HG03045 (cell line): Measurements from ENCODE around the gene CRTC2.
A peak's percentile ranks its signal among the peaks of the same experiment; 100 is the strongest.

Experiments used
- ATAC-seq: cut with Tn5 transposase; IDR thresholded peaks from one replicate; pipeline ENCODE4 v1.9.1; 2021; ENCODE audit warnings: mild to moderate bottlenecking, moderate library complexity; ENCODE audit not compliant: unreplicated experiment

CRTC2 gene

DNA sequence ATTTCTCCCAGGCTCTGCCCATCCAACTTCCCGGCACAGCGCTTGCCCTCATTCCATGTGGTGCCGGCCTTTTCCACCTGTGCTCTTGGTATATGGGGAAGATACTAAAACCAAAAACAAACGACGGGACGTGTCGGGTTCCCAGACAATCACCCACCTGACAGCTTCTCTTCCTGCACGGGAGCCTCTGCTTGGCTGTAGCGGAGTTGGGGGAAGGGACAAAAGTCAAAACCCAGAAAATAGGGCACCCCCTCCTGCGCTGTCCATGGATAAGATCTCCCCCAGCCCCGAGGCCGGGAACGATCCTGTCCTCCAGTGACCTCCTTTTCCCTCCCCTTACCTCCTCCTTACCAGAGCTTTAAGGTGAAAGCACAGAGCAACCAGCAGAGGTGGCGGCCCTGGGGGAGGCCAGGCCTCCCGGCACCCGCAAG is 18.4 kb upstream of the CRTC2 start:
- ATAC-seq = no peak

DNA sequence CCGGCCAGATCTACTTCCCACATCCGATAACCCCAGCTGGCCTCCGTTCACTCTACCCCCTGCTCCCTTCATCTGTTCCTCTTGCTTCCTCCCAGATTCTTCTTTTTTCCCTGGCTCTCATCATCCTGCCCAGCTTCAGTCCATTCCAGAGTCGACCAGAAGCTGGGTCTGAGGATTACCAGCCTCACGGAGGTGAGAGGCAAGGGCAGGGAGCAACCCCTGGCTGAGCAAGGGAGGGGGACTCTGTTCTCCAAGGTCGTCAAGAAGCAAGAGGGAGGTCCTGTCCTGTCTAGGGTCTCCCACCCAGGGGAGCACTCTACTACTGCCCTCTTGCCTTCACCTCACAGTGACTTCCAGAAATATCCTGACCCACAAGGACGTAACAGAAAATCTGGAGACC is 15.1 kb upstream of the CRTC2 start:
- no peak for ATAC-seq

DNA sequence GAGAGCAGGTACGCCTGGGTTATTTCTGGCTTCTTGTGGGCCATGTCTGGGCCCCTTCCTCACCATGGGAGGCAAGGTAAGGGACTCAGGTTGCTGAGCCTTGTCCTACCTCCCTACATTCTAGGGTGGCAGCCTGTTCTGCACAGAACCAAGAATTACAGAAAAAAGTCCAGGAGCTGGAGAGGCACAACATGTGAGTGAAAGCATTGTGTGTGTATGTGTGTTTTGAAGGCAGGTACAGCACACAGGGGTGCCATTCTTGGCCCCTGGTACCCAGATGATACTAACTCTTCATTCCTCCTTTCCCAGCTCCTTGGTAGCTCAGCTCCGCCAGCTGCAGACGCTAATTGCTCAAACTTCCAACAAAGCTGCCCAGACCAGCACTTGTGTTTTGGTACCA is 14.7 kb upstream of the CRTC2 start:
- ATAC-seq = no peak

DNA sequence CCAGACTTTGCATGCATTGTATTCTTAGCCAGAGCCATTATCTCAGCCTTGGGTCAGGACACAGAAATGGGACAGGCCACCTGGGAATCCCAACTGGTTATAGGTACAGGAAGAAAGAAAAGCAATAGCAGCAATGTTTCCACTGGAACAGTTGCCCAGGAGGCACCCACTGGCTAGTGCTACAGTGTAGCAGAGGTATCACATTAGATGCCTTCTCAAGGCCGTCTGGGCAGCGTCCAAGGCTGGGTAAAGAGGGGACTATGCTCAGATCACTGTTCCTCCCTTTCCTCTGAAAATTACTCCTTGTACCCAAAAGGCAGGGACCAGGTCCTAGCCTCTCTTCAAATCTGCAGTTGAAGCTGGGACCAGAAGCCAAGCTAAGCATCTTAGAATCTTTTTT is 11.9 kb upstream of the CRTC2 start:
- ATAC-seq = no peak

DNA sequence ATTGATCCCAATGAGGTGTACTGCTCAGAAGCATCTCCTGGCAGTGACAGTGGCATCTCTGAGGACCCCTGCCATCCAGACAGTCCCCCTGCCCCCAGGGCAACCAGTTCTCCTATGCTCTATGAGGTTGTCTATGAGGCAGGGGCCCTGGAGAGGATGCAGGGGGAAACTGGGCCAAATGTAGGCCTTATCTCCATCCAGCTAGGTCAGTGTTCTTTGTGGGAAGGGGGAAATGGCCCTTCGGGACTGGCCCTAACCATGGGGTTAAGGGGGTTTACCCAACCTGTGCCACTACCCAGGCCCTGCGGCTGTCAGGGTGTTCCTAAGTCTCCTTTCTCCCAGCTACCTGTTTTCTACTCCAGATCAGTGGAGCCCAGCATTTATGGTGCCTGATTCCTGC is 10.6 kb upstream of the CRTC2 start:
- ATAC-seq = no peak

DNA sequence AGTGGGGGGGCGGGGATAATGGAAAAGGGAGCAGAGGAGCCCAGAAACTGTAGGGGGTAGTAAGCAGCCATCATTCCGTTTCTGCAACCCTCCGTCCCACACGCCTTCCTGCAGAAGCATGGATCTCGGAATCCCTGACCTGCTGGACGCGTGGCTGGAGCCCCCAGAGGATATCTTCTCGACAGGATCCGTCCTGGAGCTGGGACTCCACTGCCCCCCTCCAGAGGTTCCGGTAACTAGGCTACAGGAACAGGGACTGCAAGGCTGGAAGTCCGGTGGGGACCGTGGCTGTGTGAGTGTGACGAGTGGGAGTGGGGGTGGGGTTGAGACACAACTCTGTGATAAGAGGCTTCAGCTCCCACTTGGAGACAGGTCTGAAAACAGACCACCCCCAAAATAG is 10.0 kb upstream of the CRTC2 start:
- no peak for ATAC-seq

DNA sequence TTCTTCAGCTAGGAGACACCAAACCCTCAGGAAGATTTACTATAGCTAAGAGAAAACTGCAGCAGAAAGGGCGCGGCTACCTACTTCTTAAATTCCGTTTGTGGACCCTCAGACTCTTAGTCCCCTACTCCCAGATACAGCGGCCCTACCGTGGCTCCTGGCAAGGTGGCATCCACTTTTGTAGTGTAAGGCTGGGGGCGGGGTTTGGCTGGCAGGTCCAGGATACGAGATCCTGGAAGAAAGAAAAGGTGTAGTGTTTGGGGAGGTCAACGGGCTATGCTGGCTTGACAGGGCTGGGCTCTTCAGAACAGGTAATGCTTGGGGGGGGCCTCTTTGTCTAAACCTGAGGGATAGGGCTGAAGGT is 9.6 kb upstream of the CRTC2 start:
- ATAC-seq = no peak

DNA sequence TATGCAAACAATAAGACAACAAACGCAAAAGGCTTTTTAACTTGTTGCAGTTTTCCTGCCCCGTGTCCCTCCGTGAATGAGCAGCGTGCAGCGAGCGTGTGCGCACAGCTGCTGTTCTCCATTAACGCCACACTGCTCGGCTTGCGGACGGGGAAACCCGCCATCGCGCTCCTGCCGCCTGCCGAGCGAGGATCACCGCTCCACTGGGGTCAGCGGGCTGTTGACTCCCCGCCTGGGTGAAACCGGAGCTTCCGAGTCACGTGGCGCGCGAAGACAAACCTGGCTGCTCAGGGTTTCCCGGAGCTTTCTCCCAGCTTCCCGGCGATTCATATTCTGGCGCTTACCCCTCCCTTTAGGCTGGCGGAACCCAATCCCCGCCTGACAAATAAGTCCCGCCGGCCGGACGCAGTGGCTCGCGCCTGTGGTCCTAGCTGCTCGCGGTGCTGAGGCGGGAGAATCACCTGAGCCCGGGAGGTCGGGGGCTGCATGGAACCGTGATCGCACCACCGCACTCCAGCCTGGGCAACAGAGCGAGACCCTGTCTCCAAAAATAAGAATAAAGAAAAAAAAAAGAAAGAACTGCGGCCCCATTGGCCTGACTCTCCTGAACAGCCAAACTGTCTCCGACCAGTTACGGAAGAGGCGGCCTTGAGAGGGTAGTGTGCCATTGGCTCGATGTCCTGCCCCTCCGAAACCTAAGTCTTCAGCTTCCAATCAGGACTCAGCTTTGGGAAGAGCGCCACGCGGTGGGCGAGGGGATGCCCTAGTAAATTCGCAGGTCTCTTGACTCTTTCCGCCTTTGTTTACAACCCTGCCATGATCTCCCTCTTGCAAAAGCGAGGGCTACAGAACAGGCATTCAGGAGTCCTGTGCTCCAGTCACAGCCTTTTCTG is 8.9 kb upstream of the CRTC2 start, which contains the start of gene CREB3L4:
CREB3L4 (plus strand) TSS at position 796 of the 893 bp plus-strand sequence. CDS start 624 bp downstream, outside the sequence.
- peak; percentile 70 for ATAC-seq

DNA sequence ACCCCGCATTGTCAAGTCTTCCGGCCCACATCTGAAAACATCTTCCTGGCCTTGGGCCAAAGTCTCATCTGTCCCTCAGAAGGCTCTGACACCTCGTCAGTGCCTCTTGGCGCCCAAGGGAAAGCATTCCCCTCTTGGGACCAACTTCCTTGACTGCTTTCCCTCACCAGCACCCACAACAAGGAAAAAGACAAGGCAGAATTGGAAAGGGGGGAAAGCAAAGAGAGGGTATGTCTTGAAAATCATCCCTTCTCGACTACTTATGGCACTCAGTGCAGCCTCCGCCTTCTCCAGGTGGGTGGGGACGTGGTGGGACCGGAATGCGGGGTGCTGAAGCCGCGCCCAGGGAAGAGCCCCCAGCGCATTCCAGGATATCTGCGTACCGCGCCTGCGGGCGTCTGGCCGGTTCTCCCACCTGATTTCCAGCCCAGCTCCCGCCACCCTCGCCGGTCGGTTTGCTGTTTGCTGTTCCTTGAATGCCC is 5.5 kb upstream of the CRTC2 start:
- peak; percentile 2 for ATAC-seq

DNA sequence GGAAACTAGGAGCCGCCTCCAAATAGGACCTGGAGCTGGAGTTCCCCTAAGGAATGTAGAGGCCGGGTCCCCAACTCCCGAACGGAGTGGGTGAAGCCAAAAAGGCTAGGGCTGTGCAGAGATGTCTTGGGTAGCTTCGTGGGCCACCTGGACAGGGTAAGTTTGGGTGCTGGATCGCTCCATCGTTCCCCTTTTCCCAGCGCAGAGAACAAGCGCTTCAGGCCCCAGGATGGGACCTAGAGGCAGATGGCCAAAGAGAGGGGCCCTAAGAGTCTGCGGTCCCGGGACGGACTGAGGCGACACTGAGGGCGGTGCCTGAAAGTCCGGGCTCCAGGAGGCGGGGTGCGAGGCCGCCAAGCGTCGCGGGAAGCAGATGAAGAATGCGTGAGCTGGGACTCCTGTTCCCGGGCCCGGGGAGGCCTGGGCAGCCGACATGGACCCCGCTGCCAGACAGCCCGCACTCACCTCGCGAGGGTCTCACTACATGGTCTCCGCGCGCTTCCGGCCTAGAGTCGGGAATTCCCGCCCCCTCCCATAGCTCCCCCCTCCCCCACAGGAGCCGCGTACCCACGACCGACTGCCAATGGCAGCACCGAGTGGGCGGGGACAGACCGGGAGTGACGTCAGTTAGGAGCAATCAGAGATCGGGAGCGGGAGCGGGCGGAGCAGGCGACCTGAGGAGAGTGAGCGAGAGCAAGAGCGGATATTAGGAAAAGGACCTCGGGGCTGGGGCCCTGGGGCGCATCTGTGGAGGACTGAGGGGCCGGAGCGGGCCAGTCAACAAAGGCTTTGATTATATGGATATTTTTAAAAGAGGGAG is 4.8 kb upstream of the CRTC2 start, which contains the start of gene SLC39A1:
SLC39A1 (minus strand) TSS at position 508 of the 820 bp plus-strand sequence. CDS start 822 bp downstream, outside the sequence.
- ATAC-seq = peak; percentile 57

DNA sequence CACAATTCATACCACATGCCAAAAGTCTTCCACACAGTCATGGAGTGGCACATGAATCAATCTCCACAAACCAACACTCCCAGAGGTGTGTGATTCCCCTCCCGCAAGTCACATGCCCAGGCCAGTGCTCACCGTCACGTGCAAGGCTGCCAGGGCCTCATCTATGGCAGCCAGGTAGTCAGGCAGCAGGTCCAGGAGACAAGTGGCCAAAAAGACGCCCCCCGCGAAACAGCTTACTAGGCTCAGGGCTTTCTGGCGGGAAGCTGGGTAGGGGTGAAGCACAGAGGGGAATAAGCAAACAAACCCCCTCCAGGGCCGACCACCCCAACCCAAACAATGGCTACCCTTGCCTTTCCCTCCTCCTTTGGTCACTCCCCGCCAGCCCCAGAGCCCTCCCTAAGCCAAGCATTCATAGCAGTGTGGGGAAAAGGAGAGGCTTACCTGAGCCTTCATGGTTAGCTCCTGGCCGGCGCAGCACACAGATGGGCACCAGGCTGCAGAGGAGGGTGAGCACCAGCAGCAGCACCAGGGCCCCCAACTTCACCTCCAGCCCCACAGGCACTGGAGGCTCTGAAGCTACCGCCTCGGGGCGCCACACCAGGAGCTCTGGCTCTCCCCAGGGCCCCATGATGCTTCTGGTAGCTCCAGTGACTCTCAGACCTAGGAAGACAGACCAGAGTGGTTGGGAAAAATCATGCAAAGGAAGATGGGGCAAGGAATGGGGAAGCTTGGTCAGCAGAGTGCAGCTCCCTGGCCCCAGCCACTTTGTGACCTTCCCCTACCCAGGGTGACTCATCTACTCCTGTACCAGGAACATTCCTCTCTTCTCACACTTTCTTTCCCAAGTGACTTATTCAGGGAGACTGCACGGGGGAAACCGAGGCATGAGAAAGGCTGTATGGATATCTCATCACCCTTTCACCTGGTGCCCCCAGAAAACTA is 3.9 kb upstream of the CRTC2 start:
- no peak for ATAC-seq

DNA sequence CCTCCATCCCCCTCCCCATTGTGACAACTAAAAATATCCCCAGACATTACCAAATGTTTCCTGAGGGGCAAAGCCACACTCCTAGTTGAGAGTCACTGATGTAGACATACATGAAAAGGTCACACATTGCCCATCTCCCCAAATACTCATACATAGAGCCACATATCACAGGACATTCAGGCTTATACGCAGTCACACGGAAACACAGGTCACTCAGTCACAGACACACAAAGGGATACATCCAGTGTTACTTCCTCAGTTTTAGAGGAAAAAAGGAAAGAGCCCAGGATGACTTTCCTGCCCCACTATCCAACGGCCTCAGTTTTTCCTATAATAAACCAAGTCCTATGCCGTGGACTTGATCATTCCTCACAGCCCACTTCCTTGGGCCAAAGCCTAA is 3.0 kb upstream of the CRTC2 start:
- ATAC-seq = no peak

DNA sequence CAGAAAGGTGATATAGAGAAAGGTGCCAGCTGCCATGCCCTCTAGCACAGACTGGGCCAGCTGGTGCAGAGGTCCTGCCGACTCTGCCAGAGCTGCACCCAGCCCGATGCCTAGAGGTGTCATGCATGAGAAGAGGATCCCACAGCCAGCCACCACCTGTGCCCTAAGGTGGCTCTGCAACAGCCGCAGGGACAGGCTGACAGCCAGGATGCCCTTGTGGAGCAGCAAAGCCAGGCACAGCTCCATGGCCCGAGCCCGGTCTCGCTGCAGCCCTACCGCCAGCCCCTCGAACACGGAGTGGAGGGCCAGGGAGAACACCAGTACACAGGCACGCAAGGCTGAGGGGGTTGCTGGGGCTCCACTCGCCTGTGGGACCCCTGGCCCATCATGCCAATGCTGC is 1.8 kb upstream of the CRTC2 start:
- ATAC-seq = no peak

DNA sequence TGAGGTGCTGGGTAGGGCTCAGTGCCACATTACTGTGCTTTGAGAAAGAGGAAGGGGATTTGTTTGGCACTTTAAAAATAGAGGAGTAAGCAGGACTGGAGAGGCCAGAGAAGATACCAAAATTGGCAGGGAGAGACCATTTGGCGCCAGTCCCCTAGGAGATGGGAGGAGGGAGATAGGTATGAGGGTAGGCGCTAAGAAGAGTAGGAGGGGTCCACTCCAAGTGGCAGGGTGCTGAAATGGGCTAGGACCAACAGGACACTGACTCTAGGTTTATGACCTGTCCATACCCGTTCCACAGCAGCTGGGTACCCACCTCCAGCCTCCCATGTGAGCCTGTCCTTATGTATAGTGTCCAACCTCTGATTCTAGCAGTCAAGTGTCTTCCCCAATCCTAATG is 1.0 kb upstream of the CRTC2 start:
- no peak for ATAC-seq

DNA sequence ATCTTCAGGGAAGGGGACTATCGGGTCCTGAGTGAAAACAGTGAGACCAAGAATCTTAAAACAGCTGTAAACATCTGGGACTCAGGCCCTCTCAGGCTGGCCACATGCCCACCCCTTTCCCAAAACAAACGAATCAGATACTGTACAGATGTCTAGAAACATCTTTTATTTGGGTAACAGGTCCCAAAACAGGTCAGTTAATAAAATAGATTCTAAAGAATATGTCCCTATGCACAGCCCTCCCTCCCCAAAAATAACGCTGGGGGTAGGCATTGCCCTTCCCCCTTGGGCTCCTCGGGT is 499 bp upstream of the CRTC2 start:
- no peak for ATAC-seq

DNA sequence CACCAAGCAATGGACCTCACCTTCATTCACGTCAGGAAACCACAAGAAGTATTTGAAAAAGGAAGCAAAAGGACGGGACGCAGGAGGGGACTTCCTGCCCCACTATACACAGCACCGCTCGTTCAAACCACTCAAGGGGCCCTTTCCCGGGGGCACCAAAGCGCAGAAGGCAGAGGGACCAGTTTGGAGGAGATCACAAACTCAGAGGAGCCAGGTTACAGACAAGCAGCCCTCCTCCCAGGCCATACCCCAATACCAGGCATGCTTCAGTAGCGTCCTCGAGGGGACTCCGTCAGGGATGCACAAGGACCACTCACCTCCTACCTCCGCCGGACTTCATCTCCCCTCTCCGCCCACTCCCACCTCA is 685 bp downstream of the CRTC2 start:
- ATAC-seq = peak; percentile 4

DNA sequence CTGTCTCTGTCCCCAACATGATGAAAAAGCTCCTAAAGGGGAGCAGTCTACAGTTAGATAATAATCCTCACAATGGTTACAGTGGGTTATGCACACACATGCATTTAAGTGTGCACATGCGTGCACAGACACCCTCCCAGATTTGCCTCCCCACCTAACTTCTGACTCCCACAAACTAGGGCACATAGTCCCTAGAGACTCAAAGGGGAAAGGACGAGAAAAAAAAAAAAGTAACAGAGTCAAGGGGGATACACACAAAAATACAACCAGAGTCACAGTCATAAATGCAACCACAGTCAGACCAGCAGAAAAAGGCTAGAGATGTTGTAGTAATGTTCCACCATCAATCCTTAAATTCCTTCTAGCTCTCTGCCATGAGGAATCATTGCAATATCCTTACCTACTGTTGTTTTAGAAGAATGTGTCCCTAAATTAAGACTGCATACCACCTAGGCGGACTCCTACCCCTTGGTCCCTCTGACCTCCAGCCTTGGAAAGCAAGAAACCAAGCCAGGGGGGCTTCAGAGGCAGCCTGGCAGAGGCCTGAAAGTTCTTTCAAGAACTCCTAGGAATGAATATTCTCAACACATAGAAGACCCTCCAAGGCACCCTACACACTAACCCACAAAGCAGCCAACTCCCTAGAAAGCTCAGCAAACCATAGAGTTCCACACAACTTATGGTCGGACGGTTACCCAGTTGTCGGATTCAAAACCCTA is 1.3 kb downstream of the CRTC2 start:
- no peak for ATAC-seq

DNA sequence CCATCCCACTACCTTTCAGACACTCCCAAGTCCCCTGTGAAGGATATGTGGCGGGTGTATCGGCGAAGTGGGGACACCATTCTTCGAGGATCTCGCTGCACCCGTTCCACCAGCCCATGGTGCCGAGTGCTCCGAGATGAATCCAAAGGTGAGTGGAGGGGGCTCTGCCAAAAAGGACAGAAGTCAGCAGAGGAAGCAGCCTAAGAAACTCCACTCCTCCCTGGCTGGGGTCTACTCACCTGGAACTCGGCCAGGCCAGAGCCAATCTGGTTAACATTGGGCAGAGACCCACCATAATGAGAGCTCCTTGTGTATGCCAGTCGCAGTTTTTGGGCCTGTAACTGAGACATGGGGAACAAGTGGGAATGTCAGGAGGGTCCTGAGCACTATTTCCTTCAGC is 3.6 kb downstream of the CRTC2 start:
- no peak for ATAC-seq

DNA sequence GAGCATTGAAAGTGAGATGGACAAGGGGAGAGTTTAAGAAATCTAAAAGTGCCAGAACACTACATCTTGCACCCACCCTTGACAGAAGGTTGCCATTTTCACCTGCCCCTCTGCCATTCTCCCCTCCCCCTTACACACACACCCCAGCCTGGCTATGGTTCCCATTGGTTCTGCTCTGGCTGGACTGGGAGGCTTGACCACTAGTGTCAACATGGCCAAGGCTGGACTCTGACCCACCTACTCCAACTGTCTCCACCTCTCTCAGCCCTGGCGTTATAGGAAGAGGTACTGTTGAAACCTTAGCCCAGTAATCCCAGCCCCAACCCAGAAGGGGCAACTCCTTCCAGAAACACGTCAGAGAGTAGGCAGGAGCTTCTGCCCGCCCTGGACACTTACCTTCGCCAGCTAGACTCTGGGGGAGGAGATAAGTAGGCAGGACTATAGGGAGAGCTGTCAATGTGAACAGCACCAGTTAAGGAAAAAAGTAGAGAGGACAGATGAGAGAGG is 4.5 kb downstream of the CRTC2 start:
- ATAC-seq = no peak

DNA sequence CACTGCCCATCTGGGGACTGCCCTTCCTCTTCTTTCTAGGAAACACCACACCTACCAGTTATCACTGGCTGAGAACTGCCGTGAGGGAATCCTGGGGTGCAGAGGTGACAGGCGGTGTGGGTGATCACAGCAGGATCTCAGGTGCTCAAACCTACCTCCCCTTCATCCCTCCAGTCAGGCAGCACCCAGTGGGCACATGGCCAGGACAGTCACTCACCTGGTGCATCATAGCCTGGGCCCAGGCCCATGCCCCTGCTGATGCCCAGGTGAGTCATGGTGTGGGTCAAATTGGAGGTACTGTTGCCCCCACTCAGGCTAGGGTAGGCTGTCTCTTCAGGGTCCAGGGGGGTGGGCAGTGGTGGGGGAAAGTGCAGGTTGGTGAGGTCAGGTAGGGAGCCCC is 6.6 kb downstream of the CRTC2 start:
- ATAC-seq = no peak
